HG02938 (cell line): Measurements from ENCODE around the gene SSC5D.

Experiments used
- ATAC-seq: cut with Tn5 transposase; IDR thresholded peaks from one replicate; pipeline ENCODE4 v1.9.1; 2021; ENCODE audit warnings: mild to moderate bottlenecking, moderate library complexity; ENCODE audit not compliant: unreplicated experiment

Gene SSC5D

DNA sequence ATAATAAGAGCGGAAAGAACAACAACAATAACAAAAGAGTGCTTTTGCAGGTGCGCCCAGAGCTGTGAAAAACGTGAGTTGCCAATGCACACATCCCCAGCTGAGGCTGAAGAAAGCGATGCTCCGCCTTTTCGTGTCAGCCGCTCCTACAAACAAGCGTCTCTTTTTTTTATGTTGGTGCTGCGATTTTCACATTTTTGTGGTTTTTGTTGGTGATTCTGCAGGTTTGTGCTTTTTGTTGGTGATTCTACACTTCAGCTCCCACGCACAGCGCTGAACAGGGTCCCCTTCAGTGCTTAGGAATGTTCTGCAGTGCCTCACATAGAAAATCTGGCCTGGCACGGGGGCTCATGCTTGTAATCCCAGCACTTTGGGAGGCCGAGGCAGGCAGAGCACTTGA is 64.4 kb downstream of the SSC5D start:
- no peak for ATAC-seq

DNA sequence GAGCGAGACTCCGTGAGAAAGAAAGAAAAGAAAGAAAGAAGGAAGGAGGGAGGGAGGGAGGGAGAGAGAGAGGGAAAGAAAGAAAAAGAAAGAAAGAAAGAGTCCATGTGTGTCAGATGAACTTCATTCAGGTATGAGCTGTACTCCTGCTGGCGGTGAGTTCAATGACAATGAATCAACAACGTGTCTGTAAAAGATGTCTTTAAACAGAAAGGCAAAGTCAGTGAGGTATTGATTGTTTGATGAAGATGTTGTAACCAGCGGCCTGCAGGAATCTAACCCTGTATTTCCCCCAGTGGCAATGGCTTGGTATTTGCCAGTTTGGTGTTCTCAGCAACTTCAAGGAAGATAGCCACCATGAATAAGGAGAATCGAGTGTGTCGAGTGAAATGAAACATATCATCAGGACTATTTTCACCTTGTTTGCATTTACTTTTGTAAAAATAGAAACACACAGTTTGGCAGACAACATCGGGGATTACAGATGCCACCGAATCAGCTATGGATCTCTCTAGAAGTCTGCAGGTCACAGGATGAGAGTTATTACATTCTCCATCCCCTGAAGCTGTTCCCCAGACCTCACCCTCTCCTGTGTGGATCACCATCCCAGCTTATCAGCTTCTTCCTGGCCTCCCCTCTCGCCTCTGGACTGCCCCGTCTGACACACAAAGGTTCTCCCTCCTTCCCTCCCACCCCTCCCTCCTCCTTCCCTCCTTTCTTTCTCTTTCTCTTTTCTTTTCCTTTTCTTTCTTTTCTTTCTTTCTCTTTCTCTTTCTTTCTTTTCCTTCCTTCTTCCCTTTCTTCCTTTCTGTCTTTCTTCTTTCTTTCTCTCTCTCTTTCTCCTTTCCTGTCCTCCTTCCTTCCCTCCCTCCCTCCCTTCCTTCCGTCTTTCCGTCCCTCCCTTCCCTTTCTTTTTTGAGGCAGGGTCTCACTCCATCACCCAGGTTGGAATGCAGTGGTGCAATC is 65.3 kb downstream of the SSC5D start:
- ATAC-seq, result no peak

DNA sequence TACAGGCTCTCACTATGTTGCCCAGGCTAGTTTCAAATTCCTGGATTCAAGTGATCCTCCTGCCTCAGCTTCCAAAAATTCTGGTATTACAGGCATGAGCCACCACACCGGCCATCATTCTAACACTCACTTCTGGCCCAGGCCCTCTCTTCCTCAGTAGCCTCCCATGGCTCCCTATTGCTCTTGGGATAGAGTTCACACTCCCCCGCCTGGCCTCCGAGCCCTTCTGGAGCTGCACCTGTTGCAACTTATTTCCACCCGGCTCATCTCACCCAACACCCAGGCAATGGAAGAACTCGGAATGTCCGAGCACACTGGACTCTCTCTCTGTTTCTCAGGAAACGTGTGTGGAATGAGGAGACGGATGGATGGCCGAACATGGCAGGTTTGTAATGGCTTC is 66.1 kb downstream of the SSC5D start:
- no peak for ATAC-seq

DNA sequence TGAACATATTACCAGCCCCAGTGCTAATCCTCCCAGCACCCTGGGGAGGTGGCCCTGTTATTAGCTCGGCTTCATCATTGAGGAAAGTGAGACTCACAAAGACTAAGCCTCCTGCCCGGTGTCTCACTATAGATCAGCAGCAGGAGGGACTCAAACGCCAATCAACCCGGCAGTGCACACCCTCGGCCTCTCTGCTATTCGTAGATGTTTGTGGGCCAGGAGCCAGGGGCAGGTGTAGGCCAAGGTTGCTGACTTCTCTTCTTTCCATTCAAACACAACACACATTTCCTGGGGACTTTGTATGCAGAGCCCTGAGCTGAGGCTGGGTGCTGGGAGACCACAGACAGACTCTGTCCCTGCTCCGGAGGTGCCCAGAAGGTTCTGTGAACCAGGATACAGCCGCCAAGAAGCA is 66.5 kb downstream of the SSC5D start:
- ATAC-seq, result no peak

DNA sequence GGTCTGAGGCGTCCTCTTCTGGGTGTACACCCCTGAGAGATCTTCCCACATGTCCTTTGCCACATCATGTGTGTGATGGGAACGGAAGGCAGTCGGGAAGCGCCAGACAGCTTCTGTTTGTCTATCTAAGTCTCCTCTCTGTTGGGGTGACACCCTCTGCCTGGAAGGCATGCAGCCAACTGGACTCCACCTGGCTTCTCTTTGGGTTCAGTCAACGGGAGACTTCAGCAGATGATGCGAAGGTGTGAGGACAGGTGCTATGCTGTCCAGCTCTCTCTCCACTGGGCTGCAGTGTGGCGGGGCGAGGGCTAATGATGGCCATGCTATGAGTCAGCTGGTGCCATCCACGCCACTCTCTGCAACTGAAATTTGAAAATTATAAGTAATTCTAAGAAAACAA is 71.4 kb downstream of the SSC5D start:
- no peak for ATAC-seq

DNA sequence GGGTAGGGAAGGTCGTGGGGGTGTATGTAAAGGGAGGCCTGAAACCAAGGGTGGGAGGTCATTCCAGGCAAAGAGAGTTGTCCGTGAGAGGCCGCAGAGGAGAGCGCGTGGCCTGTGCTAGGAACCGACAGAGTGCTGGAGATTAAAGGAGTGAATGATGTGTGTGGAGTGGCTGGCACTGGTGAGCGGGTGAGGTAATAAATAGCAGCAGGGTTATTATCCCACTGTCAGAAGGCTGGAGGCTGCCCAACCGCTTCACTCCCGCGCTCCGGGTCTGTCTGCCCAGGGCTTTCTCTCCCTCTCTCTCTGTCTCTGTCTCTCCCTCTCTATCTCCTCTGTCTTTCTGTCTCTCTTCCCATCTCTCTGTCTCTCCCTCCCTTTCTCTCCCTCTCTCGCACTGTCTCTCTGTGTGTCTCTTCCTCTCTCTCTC is 75.0 kb downstream of the SSC5D start:
- ATAC-seq, result no peak

DNA sequence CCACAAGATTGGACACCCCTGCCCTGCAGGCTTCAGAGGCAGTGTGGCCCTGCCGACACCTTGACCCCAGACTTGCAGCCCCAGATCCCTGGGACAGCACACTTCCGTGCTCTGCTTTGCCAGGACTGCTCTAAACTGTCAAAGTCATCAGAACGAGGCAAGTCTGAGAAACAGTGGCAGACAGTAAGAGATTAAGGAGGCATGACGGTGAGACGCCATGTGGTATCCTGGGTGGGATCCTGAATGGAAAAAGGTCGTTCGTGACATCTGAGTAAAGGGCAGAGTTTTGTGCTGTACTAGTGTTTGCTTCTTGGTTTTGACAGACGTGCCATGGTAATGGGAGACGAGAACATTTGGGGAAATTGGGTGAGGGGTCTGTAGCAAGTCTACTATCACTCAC is 78.6 kb downstream of the SSC5D start:
- no peak for ATAC-seq

DNA sequence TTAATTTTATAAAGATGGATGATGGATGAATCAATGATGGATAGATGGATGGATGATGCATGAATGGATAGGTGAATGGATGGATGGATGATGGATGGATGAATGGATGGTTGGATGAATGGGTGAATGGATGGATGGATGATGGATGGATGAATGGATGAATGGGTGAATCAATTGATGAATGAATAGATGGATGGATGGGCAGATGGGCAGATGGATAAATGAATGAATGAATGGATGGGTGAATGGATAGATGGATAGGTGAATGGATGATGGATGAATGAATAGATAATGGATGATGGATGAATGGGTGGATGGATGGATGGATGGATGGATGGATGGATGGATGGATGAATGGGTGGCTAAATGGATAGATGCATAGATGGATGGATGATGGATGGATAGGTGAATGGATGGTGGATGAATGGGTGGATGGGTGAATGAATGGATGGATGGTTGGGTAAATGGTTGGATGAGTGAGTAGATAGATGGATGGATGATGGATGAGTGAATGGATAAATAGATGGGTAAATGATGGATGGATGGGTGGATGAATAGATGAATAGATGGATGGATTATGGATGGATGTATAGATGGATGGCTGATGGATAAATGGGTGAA is 79.6 kb downstream of the SSC5D start:
- ATAC-seq, result no peak
